Measurements from ENCODE around the gene PPP2R5B. TPM values are rescaled to one million over a fixed set of nuclear protein-coding genes. Genes with fewer than 3 reads are reported as not detected.

PPP2R5B gene
- total and polyA plus RNA-seq, 9 donors, result 8.0 to 16.2 (median 12.2) TPM

DNA sequence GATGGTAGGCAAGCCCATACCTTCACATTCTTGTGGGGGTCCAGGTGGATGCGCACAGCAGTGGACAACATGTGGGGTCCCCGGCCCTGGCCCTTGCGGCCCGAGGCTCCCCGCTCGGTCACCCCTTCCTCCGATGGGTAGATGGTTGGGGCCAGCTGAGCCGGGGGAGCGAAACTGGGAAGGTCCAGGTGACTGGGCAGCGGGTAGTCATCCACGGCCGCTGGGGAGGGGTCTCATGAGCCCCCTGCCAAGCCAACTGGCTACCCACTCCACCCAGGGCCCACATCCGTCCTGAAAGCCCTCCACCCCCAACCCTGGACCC lies 18.2 kb upstream of the PPP2R5B start:
- no peaks in the 10 kb centered on the region for H3K4me1 ChIP-seq (ENCODE audit: insufficient read depth)
- intact Hi-C loops (cut with DNase I), result no loop called here
- H3K4me3 ChIP-seq, result no peak overlapping the region
- no peaks in the 10 kb centered on the region for H3K9me3 ChIP-seq
- DNase-seq, result no peak
- H3K36me3 ChIP-seq, result no peaks in the 10 kb centered on the region
- WGBS, 3 donors, result 91 to 97% (median 93%) methylated on average over 13 of the region's 13 CpGs
- no peak overlapping the region for H3K27ac ChIP-seq
- TF ChIP-seq EP300 (IDR thresholded peaks at IDR 0.05), result no peak
- TF ChIP-seq, protein P1, sequence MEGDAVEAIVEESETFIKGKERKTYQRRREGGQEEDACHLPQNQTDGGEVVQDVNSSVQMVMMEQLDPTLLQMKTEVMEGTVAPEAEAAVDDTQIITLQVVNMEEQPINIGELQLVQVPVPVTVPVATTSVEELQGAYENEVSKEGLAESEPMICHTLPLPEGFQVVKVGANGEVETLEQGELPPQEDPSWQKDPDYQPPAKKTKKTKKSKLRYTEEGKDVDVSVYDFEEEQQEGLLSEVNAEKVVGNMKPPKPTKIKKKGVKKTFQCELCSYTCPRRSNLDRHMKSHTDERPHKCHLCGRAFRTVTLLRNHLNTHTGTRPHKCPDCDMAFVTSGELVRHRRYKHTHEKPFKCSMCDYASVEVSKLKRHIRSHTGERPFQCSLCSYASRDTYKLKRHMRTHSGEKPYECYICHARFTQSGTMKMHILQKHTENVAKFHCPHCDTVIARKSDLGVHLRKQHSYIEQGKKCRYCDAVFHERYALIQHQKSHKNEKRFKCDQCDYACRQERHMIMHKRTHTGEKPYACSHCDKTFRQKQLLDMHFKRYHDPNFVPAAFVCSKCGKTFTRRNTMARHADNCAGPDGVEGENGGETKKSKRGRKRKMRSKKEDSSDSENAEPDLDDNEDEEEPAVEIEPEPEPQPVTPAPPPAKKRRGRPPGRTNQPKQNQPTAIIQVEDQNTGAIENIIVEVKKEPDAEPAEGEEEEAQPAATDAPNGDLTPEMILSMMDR (IDR thresholded peaks at IDR 0.05), result no peak
- no peak for TF ChIP-seq POLR2A (IDR thresholded peaks at IDR 0.05)
- H3K27me3 ChIP-seq, result no peaks in the 10 kb centered on the region

DNA sequence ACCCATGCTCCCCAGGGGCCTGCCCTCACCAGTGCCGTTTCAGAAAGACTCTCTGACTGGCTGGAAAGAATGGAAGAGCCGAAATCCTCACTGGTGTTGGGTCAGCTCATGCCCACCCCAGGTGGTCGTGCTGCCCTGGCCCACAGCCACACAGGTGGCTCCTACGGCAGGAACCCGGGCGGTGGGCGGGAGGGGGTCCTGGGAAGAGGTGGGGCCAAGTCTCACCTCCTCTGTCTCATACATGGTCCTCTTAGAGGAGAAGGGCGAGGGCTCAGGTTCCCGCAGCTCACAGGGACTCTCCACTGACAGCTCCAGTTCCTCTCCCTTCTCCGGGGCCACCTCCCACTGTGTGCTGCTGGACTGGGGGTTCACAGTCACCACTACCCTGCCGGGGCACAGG lies 15.7 kb upstream of the PPP2R5B start:
- TF ChIP-seq, protein P1 (IDR thresholded peaks at IDR 0.05), result no peak
- TF ChIP-seq POLR2A (IDR thresholded peaks at IDR 0.05) (no peak), EP300 (IDR thresholded peaks at IDR 0.05) (no peak)
- intact Hi-C loops (cut with DNase I), result no loop called here
- Histone ChIP-seq H3K4me1 (ENCODE audit: insufficient read depth) (no peaks in the 10 kb centered on the region), H3K36me3 (no peaks in the 10 kb centered on the region), H3K27me3 (no peaks in the 10 kb centered on the region), H3K4me3 (no peak overlapping the region), H3K9me3 (no peaks in the 10 kb centered on the region), H3K27ac (no peak overlapping the region)
- 84% methylated on average over 10 to 11 of the region's 11 CpGs for WGBS, 3 donors
- no peak for DNase-seq

GRCh38 chr11:64909653-64910343 lies 14.7 kb upstream of the PPP2R5B start:
- H3K27ac ChIP-seq, result no peak overlapping the region
- 84 to 88% (median 85%) methylated on average over 32 to 39 of the region's 39 CpGs for WGBS, 3 donors
- no peaks in the 10 kb centered on the region for H3K36me3 ChIP-seq
- intact Hi-C loops (cut with DNase I), result loop anchor here in 1 of 4 donors (10.0 kb wide), 1 partner anchor 205 kb away; the partner anchor contains the start of genes TM7SF2 and ZNHIT2
- TF ChIP-seq POLR2A (IDR thresholded peaks at IDR 0.05) (no peak), EP300 (IDR thresholded peaks at IDR 0.05) (no peak)
- TF ChIP-seq, protein P1 (IDR thresholded peaks at IDR 0.05), result no peak
- no peaks in the 10 kb centered on the region for H3K9me3 ChIP-seq
- no peaks in the 10 kb centered on the region for H3K27me3 ChIP-seq
- DNase-seq, result no peak
- H3K4me3 ChIP-seq, result no peak overlapping the region
- no peaks in the 10 kb centered on the region for H3K4me1 ChIP-seq (ENCODE audit: insufficient read depth)

- DNase-seq, result no peak
- no peaks in the 10 kb centered on the region for H3K4me1 ChIP-seq (ENCODE audit: insufficient read depth)
- H3K4me3 ChIP-seq, result no peak overlapping the region
- no peaks in the 10 kb centered on the region for H3K36me3 ChIP-seq
- intact Hi-C loops (cut with DNase I), result loop anchor here in 1 of 4 donors (10.0 kb wide), 1 partner anchor 204 kb away; the partner anchor contains the start of genes TM7SF2 and ZNHIT2
- no peak overlapping the region for H3K27ac ChIP-seq
- no peak for TF ChIP-seq EP300 (IDR thresholded peaks at IDR 0.05)
- no peak for TF ChIP-seq POLR2A (IDR thresholded peaks at IDR 0.05)
- TF ChIP-seq, protein P1 (IDR thresholded peaks at IDR 0.05), result no peak
- WGBS, 3 donors, result 91 to 94% (median 92%) methylated on average over 22 to 27 of the region's 27 CpGs
- no peaks in the 10 kb centered on the region for H3K9me3 ChIP-seq
- no peaks in the 10 kb centered on the region for H3K27me3 ChIP-seq
These were observed 13.9 kb upstream of the PPP2R5B start for GRCh38 chr11:64910451-64911093.

All from ovary (tissue), 9 donors.